M059J (cell line): ENCODE measurements around the gene KRTAP12-1. TPM values are rescaled to one million over a fixed set of nuclear protein-coding genes. Genes with fewer than 3 reads are reported as not detected.
A peak's percentile ranks its signal among the peaks of the same experiment; 100 is the strongest.

ENCODE experiments used
- DNase-seq: peaks from one replicate; pipeline ENCODE4 v3.0.0-alpha.2; 2012; ENCODE audit warnings: low read depth
- total RNA-seq: library from RNA; depleted of rRNA; stranded (reverse); fragments of >200 nt; shearing (Covaris generic); gene quantifications from 2 replicates; pipeline ENCODE4 v1.2.3, GENCODE V29; 2014

Gene KRTAP12-1
- total RNA-seq, 1 experiment from 2014 or later: not detected

GRCh38 chr21:44711327-44712202 is 29.6 kb upstream of the KRTAP12-1 start, which contains the start of gene TSPEAR:
Gene TSPEAR (minus strand): TSS chr21:44711572. CDS start chr21:44711514, 58 bp downstream.
- DNase-seq: no peak

- no peak for DNase-seq
Measured at GRCh38 chr21:44710756-44711326, 28.9 kb upstream of the KRTAP12-1 start.

- no peak for DNase-seq
Measured at GRCh38 chr21:44710294-44710665, 28.3 kb upstream of the KRTAP12-1 start.

GRCh38 chr21:44709426-44710293 is 27.7 kb upstream of the KRTAP12-1 start:
- DNase-seq: peak; percentile 21

GRCh38 chr21:44708866-44709425 is 27.0 kb upstream of the KRTAP12-1 start:
- no peak for DNase-seq

- no peak for DNase-seq
Measured at GRCh38 chr21:44708213-44708865, 26.4 kb upstream of the KRTAP12-1 start.

GRCh38 chr21:44706706-44707581 is 25.0 kb upstream of the KRTAP12-1 start:
- no peak for DNase-seq

GRCh38 chr21:44706026-44706705 is 24.2 kb upstream of the KRTAP12-1 start:
- no peak for DNase-seq

GRCh38 chr21:44704636-44705001 is 22.7 kb upstream of the KRTAP12-1 start:
- no peak for DNase-seq

- DNase-seq: no peak
Measured at GRCh38 chr21:44703731-44704635, 22.0 kb upstream of the KRTAP12-1 start.

GRCh38 chr21:44702973-44703730 is 21.2 kb upstream of the KRTAP12-1 start:
- DNase-seq: no peak

- no peak for DNase-seq
Measured at GRCh38 chr21:44702111-44702972, 20.4 kb upstream of the KRTAP12-1 start.

GRCh38 chr21:44701541-44701940 is 19.6 kb upstream of the KRTAP12-1 start:
- DNase-seq: no peak

GRCh38 chr21:44701023-44701400 is 19.0 kb upstream of the KRTAP12-1 start:
- DNase-seq: no peak

- no peak for DNase-seq
Measured at GRCh38 chr21:44700101-44701022, 18.4 kb upstream of the KRTAP12-1 start.

- no peak for DNase-seq
Measured at GRCh38 chr21:44699502-44700001, 17.6 kb upstream of the KRTAP12-1 start.
